Mesodermal cell (in vitro differentiated cells): ENCODE measurements around the gene KIF1C.

Source experiments
- H3K27ac ChIP-seq: 2 replicates; pipeline ENCODE4 v1.7.0; 2013; ENCODE audit warnings: mild to moderate bottlenecking, low read depth, low read length, moderate library complexity; ENCODE audit not compliant: severe bottlenecking
- H3K36me3 ChIP-seq: 2 replicates; pipeline ENCODE4 v1.7.1; 2013; ENCODE audit warnings: mild to moderate bottlenecking, low read length, moderate library complexity; ENCODE audit not compliant: control insufficient read depth, insufficient read depth
- H3K4me1 ChIP-seq: one replicate; pipeline ENCODE4 v1.7.1; 2013; ENCODE audit warnings: mild to moderate bottlenecking, low read length; ENCODE audit not compliant: insufficient read depth, control insufficient read depth, poor library complexity, severe bottlenecking
- H3K4me3 ChIP-seq: 2 replicates; pipeline ENCODE4 v1.7.0; 2013; ENCODE audit warnings: low read length, control low read depth, mild to moderate bottlenecking; ENCODE audit not compliant: insufficient read depth, poor library complexity, severe bottlenecking; ENCODE audit errors: extremely low read depth
- H3K9me3 ChIP-seq: 2 replicates; pipeline ENCODE4 v1.7.1; 2013; ENCODE audit warnings: mild to moderate bottlenecking, low read length, moderate library complexity; ENCODE audit not compliant: control insufficient read depth
- WGBS, 2 experiments: methylation state at CpG; one replicate each; pipeline ENCODE4 v1.1.5; 2013; ENCODE audit warnings: missing lambda C conversion rate in 2 of 2; ENCODE audit not compliant: insufficient coverage in 2 of 2; 5-methylcytosine and 5-hydroxymethylcytosine counted together

KIF1C gene

GRCh38 chr17:4956493-4957061, 41.2 kb upstream of the KIF1C start:
- H3K27ac ChIP-seq = no peak overlapping the region
- H3K9me3 ChIP-seq = no peaks in the 10 kb centered on the region
- WGBS, 2 experiments = 75 to 94% methylated on average over 6 to 9 of the region's 10 CpGs
- H3K4me3 ChIP-seq = no peak overlapping the region
- H3K36me3 ChIP-seq = peaks cover 45% of the 10 kb centered on the region
- peaks cover 29% of the 10 kb centered on the region for H3K4me1 ChIP-seq

- WGBS, 2 experiments = 95 to 100% methylated on average over 3 of the region's 3 CpGs
- no peak overlapping the region for H3K27ac ChIP-seq
- H3K4me1 ChIP-seq = peaks cover 19% of the 10 kb centered on the region
- no peaks in the 10 kb centered on the region for H3K9me3 ChIP-seq
- no peak overlapping the region for H3K4me3 ChIP-seq
- H3K36me3 ChIP-seq = peaks cover 51% of the 10 kb centered on the region
Measured at GRCh38 chr17:4958102-4958501, 39.6 kb upstream of the KIF1C start.

- whole genome bisulfite sequencing, 2 experiments = 94 to 97% methylated on average over 9 to 15 of the region's 18 CpGs
Measured at GRCh38 chr17:4959261-4959965, 38.3 kb upstream of the KIF1C start.

GRCh38 chr17:4960279-4960922, 37.3 kb upstream of the KIF1C start:
- H3K36me3 ChIP-seq = peaks cover 58% of the 10 kb centered on the region
- H3K27ac ChIP-seq = no peak overlapping the region
- H3K4me3 ChIP-seq = no peak overlapping the region
- H3K4me1 ChIP-seq = peaks cover 10% of the 10 kb centered on the region
- 91 to 100% methylated on average over 2 to 5 of the region's 9 CpGs for WGBS, 2 experiments
- H3K9me3 ChIP-seq = peaks cover 4% of the 10 kb centered on the region

More at GRCh38 chr17:4959261-4959965, 38.3 kb upstream of the KIF1C start:
- no peak overlapping the region for H3K4me3 ChIP-seq
- H3K9me3 ChIP-seq = no peaks in the 10 kb centered on the region
- H3K4me1 ChIP-seq = peaks cover 10% of the 10 kb centered on the region
- H3K27ac ChIP-seq = no peak overlapping the region
- H3K36me3 ChIP-seq = peaks cover 53% of the 10 kb centered on the region

GRCh38 chr17:4965311-4965986, 32.3 kb upstream of the KIF1C start:
- Histone ChIP-seq H3K4me3 (no peak overlapping the region), H3K9me3 (peaks cover 4% of the 10 kb centered on the region), H3K4me1 (peaks cover 12% of the 10 kb centered on the region), H3K27ac (no peak overlapping the region), H3K36me3 (peaks cover 49% of the 10 kb centered on the region)
- WGBS, 2 experiments = 96 to 98% methylated on average over 7 to 8 of the region's 15 CpGs

- H3K27ac ChIP-seq = peak overlapping the region; percentile 97
- WGBS, 2 experiments = 1 to 2% methylated on average over 24 to 28 of the region's 42 CpGs
Measured at GRCh38 chr17:4966844-4967538, 30.8 kb upstream of the KIF1C start.

GRCh38 chr17:4967539-4968485, 29.9 kb upstream of the KIF1C start, which contains the start of gene SPAG7:
TSS of gene SPAG7 (minus strand) at chr17:4967817. CDS start at chr17:4967804, 13 bp downstream.
- H3K27ac ChIP-seq = peak within 1 kb of the TSS; percentile 97
- WGBS, 2 experiments = 1% methylated on average over 49 to 54 of the region's 66 CpGs

More at GRCh38 chr17:4966844-4967538, 30.8 kb upstream of the KIF1C start:
- peaks cover 53% of the 10 kb centered on the region for H3K36me3 ChIP-seq
- H3K4me3 ChIP-seq = peak overlapping the region; percentile 81
- H3K4me1 ChIP-seq = peaks cover 10% of the 10 kb centered on the region
- H3K9me3 ChIP-seq = peaks cover 4% of the 10 kb centered on the region

GRCh38 chr17:4968486-4969046, 29.2 kb upstream of the KIF1C start:
- peaks cover 53% of the 10 kb centered on the region for H3K36me3 ChIP-seq
- peaks cover 4% of the 10 kb centered on the region for H3K9me3 ChIP-seq
- H3K27ac ChIP-seq = peak overlapping the region; percentile 97
- H3K4me3 ChIP-seq = peak overlapping the region; percentile 81
- peaks cover 10% of the 10 kb centered on the region for H3K4me1 ChIP-seq
- WGBS, 2 experiments = 2 to 3% methylated on average over 15 to 18 of the region's 23 CpGs

More at GRCh38 chr17:4967539-4968485, 29.9 kb upstream of the KIF1C start, which contains the start of gene SPAG7:
- peaks cover 55% of the 10 kb centered on the region for H3K36me3 ChIP-seq
- peak within 1 kb of the TSS; percentile 81 for H3K4me3 ChIP-seq
- peaks cover 4% of the 10 kb centered on the region for H3K9me3 ChIP-seq
- H3K4me1 ChIP-seq = peaks cover 10% of the 10 kb centered on the region

DNA sequence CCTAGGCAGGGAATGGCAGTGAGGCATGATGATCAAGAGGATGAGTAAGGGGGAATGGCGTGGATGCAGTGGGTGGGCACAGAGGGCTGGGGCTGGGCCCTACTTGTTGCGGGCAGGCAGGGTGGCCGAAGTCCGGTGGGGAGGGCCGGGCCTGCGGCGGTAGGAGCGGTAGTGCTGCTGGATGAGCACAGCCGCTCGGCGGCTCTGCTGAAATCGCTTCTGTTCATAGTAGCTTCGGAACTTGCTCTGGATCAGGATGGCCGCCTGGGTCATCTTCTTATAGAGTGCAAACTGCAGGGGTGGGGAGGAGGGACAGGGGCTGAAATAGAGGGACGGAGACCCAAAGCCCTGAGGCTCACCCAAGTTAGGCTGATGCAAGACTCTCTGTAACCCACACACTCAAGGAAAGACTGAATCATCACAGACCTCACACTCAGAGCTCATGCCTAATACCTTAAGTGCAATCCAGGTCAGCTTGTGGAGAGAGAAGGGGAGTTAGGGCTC, 28.7 kb upstream of the KIF1C start:
- H3K9me3 ChIP-seq = peaks cover 4% of the 10 kb centered on the region
- WGBS, 2 experiments = 9 to 29% methylated on average over 14 to 15 of the region's 15 CpGs
- peak overlapping the region; percentile 97 for H3K27ac ChIP-seq
- H3K36me3 ChIP-seq = peaks cover 57% of the 10 kb centered on the region
- peak overlapping the region; percentile 81 for H3K4me3 ChIP-seq
- peaks cover 10% of the 10 kb centered on the region for H3K4me1 ChIP-seq
